HK-2 (cell line): ENCODE measurements around the gene C16orf92.
"Not testable (repeated sequence)": the region's sequence is repeated elsewhere in the genome, so short reads cannot be mapped to it uniquely, and the experiment has no call there.

Source experiments
- DNase-seq: peaks from one replicate; pipeline ENCODE4 v3.0.0-alpha.2; 2018; ENCODE audit not compliant: unreplicated experiment

Gene C16orf92

GRCh38 chr16:30005341-30006094 lies 17.5 kb upstream of the C16orf92 start:
- no peak for DNase-seq

GRCh38 chr16:30006095-30006473 lies 16.9 kb upstream of the C16orf92 start:
- no peak for DNase-seq

GRCh38 chr16:30006659-30007377 lies 16.2 kb upstream of the C16orf92 start:
- DNase-seq, result no peak

- DNase-seq, result no peak
Observed at GRCh38 chr16:30007378-30007895, 15.6 kb upstream of the C16orf92 start.

GRCh38 chr16:30009085-30009862 lies 13.7 kb upstream of the C16orf92 start:
- no peak for DNase-seq

- no peak for DNase-seq
Observed at GRCh38 chr16:30009990-30010843, 12.8 kb upstream of the C16orf92 start.

- DNase-seq, result no peak
Observed at GRCh38 chr16:30010844-30011713, 11.9 kb upstream of the C16orf92 start, which contains the start of gene DOC2A. TSS of gene DOC2A (minus strand) at chr16:30011027. CDS start at chr16:30010222, 805 bp downstream.

GRCh38 chr16:30011714-30012504 lies 11.1 kb upstream of the C16orf92 start:
- DNase-seq, result no peak

- DNase-seq, result not testable (repeated sequence)
Observed at GRCh38 chr16:30012598-30012997, 10.4 kb upstream of the C16orf92 start.

GRCh38 chr16:30015450-30015849 lies 7.5 kb upstream of the C16orf92 start:
- not testable (repeated sequence) for DNase-seq

- no peak for DNase-seq
Observed at GRCh38 chr16:30016555-30017276, 6.3 kb upstream of the C16orf92 start.

- no peak for DNase-seq
Observed at GRCh38 chr16:30017277-30017656, 5.7 kb upstream of the C16orf92 start.

- DNase-seq, result not testable (repeated sequence)
Observed at GRCh38 chr16:30017937-30018336, 5.1 kb upstream of the C16orf92 start.

GRCh38 chr16:30018731-30019158 lies 4.3 kb upstream of the C16orf92 start:
- DNase-seq, result no peak

GRCh38 chr16:30023586-30023985 lies 588 bp downstream of the C16orf92 start:
- no peak for DNase-seq

- no peak for DNase-seq
Observed at GRCh38 chr16:30024451-30024850, 1.5 kb downstream of the C16orf92 start.

GRCh38 chr16:30025156-30025555 lies 2.2 kb downstream of the C16orf92 start:
- DNase-seq, result no peak

GRCh38 chr16:30025574-30025973 lies 2.6 kb downstream of the C16orf92 start:
- no peak for DNase-seq

GRCh38 chr16:30026449-30026848 lies 3.5 kb downstream of the C16orf92 start:
- DNase-seq, result no peak
